ENCODE measurements around the gene DAND5. TPM values are rescaled to one million over a fixed set of nuclear protein-coding genes. Genes with fewer than 3 reads are reported as not detected.
A peak's percentile ranks its signal among the peaks of the same experiment; 100 is the strongest.

Gene DAND5
- total RNA-seq, 3 donors from 2014 or later (not counting 1 experiment from before 2014, with no cell fraction given), result not detected

- Mint-ChIP-seq H3K9me3 (no peaks in the 10 kb centered on the region), H3K4me3 (peak overlapping the region; percentile 96), H3K27me3 (ENCODE audit: low read depth in 2 of 2) (no peaks in the 10 kb centered on the region), H3K4me1 (peaks cover 50% of the 10 kb centered on the region in 2 donors), H3K36me3 (no peaks in the 10 kb centered on the region), H3K27ac (peak overlapping the region; percentile 96)
- TF ChIP-seq CTCF (IDR thresholded peaks at IDR 0.05), result no peak
- H3K4me1 ChIP-seq (ENCODE audit: control insufficient read depth, insufficient read depth, low read length), result peaks cover 60% of the 10 kb centered on the region
- peaks cover 54% of the 10 kb centered on the region for H3K36me3 ChIP-seq (ENCODE audit: control insufficient read depth, insufficient read depth, low read length)
- no peaks in the 10 kb centered on the region for H3K27me3 ChIP-seq (ENCODE audit: control insufficient read depth, insufficient read depth, low read length)
- no peak for ATAC-seq
- intact Hi-C loops (cut with micrococcal nuclease), result loop anchor here (2.0 to 5.0 kb wide), 2 partner anchors 49 to 148 kb away; partner anchors contain the start of genes GCDH and JUNB
- H3K27ac ChIP-seq (ENCODE audit: low read length), result no peak overlapping the region
- no peaks in the 10 kb centered on the region for H3K9me3 ChIP-seq (ENCODE audit: control insufficient read depth, insufficient read depth, low read length)
- H3K4me3 ChIP-seq (ENCODE audit: low read length), result no peak overlapping the region
- 70% methylated on average over 10 of the region's 10 CpGs for WGBS (ENCODE audit: insufficient coverage)
- peak in 1 of 2 donors; percentile 36 for DNase-seq
These were observed 29.4 kb upstream of the DAND5 start for GRCh38 chr19:12939975-12940423.

- Histone ChIP-seq H3K27me3 (ENCODE audit: control insufficient read depth, insufficient read depth, low read length) (no peaks in the 10 kb centered on the region), H3K4me1 (ENCODE audit: control insufficient read depth, insufficient read depth, low read length) (peaks cover 65% of the 10 kb centered on the region), H3K4me3 (ENCODE audit: low read length) (no peak overlapping the region), H3K9me3 (ENCODE audit: control insufficient read depth, insufficient read depth, low read length) (no peaks in the 10 kb centered on the region), H3K36me3 (ENCODE audit: control insufficient read depth, insufficient read depth, low read length) (peaks cover 54% of the 10 kb centered on the region), H3K27ac (ENCODE audit: low read length) (no peak overlapping the region)
- no peaks in the 10 kb centered on the region for H3K9me3 Mint-ChIP-seq
- peaks cover 56 to 58% of the 10 kb centered on the region in 2 donors for H3K4me1 Mint-ChIP-seq
- peak overlapping the region; percentile 50 for H3K4me3 Mint-ChIP-seq
- peak overlapping the region; percentile 96 for H3K27ac Mint-ChIP-seq
- H3K36me3 Mint-ChIP-seq, result no peaks in the 10 kb centered on the region
- ATAC-seq, result no peak
- DNase-seq, result peak in 1 of 2 donors; percentile 24
- intact Hi-C loops (cut with micrococcal nuclease), result no loop called here
- 76% methylated on average over 2 of the region's 2 CpGs for WGBS (ENCODE audit: insufficient coverage)
- H3K27me3 Mint-ChIP-seq (ENCODE audit: low read depth in 2 of 2), result no peaks in the 10 kb centered on the region
- no peak for TF ChIP-seq CTCF (IDR thresholded peaks at IDR 0.05)
These were observed 28.5 kb upstream of the DAND5 start for GRCh38 chr19:12940897-12941296.

- Histone ChIP-seq H3K36me3 (ENCODE audit: control insufficient read depth, insufficient read depth, low read length) (peaks cover 65% of the 10 kb centered on the region), H3K27me3 (ENCODE audit: control insufficient read depth, insufficient read depth, low read length) (no peaks in the 10 kb centered on the region), H3K4me3 (ENCODE audit: low read length) (no peak overlapping the region), H3K4me1 (ENCODE audit: control insufficient read depth, insufficient read depth, low read length) (peaks cover 63% of the 10 kb centered on the region), H3K27ac (ENCODE audit: low read length) (no peak overlapping the region), H3K9me3 (ENCODE audit: control insufficient read depth, insufficient read depth, low read length) (no peaks in the 10 kb centered on the region)
- Mint-ChIP-seq H3K36me3 (no peaks in the 10 kb centered on the region), H3K27me3 (ENCODE audit: low read depth in 2 of 2) (no peaks in the 10 kb centered on the region), H3K9me3 (no peaks in the 10 kb centered on the region), H3K4me1 (peaks cover 51 to 55% of the 10 kb centered on the region in 2 donors), H3K4me3 (peak overlapping the region; percentile 28), H3K27ac (peak overlapping the region; percentile 94)
- WGBS (ENCODE audit: insufficient coverage), result 87% methylated on average over 17 of the region's 18 CpGs
- intact Hi-C loops (cut with micrococcal nuclease), result no loop called here
- TF ChIP-seq CTCF (IDR thresholded peaks at IDR 0.05), result no peak
- DNase-seq (peak in 1 of 2 donors; percentile 25), ATAC-seq (no peak)
These were observed 25.8 kb upstream of the DAND5 start for GRCh38 chr19:12943437-12944044.
